Right lobe of liver (tissue), 6 donors: ENCODE results near the gene NLGN1. TPM values are rescaled to one million over a fixed set of nuclear protein-coding genes. Genes with fewer than 3 reads are reported as not detected.

Source experiments
- ATAC-seq, 4 donors: fragments of 200-7000 bp; cut with Tn5 transposase; one replicate each; pipeline ENCODE4 v1.9.1; 2020; ENCODE audit warnings: mild to moderate bottlenecking in 4 of 4, moderate library complexity in 4 of 4
- DNase-seq, 3 donors: peaks; one replicate each; pipeline ENCODE4 v3.0.0-alpha.2; 2020
- H3K27ac ChIP-seq, 3 donors: fragments of 200-600 bp; one replicate each; pipeline ENCODE4 v1.8.0; 2022
- H3K27me3 ChIP-seq, 2 donors: fragments of 200-600 bp; one replicate each; pipeline ENCODE4 v1.8.0; 2022
- H3K36me3 ChIP-seq, 4 donors: fragments of 200-600 bp; sonication (generic) in 1 of 4; one replicate each; pipeline versions ENCODE4 v1.5.1 to v1.8.0; 2017 to 2022; ENCODE audit warnings: control low read depth in 1 of 4
- H3K4me1 ChIP-seq, 4 donors: fragments of 200-600 bp; sonication (generic) in 1 of 4; one replicate each; pipeline versions ENCODE4 v1.5.1 to v1.8.0; 2017 to 2022; ENCODE audit warnings: control low read depth in 1 of 4
- H3K4me3 ChIP-seq, 3 donors: fragments of 200-600 bp; one replicate each; pipeline ENCODE4 v1.8.0; 2022
- H3K9me3 ChIP-seq, 4 donors: fragments of 200-600 bp; sonication (generic) in 1 of 4; one replicate each; pipeline versions ENCODE4 v1.5.1 to v1.8.0; 2017 to 2022; ENCODE audit warnings: control low read depth in 1 of 4
- CTCF ChIP-seq, 4 donors: fragments of 200-600 bp in 3 of 4; fragments of 450-650 bp in 1 of 4; IDR thresholded peaks; one replicate each; pipeline versions ENCODE4 v1.5.1 to v1.8.0; 2016 to 2022; ENCODE audit warnings: antibody characterized with exemption in 4 of 4, mild to moderate bottlenecking in 2 of 4
- POLR2A ChIP-seq: fragments of 450-650 bp; IDR thresholded peaks from one replicate; pipeline ENCODE4 v1.6.1; 2017; ENCODE audit warnings: antibody characterized with exemption, mild to moderate bottlenecking
- WGBS: methylation state at CpG from one replicate; pipeline ENCODE4 v1.1.6; 2018; ENCODE audit warnings: low coverage, low lambda C conversion rate; ENCODE audit not compliant: insufficient coverage; ENCODE audit errors: missing lambda C conversion rate; 5-methylcytosine and 5-hydroxymethylcytosine counted together
- intact Hi-C, 2 donors: fragments of 100-400 bp; cut with DNase I; formaldehyde crosslinking; loops; one replicate each; pipeline versions ENCODE4 v1.11.2 to v1.14.1; 2022
- total RNA-seq, 6 experiments: library from RNA; depleted of rRNA in 2 of 6; stranded (reverse); fragments of >200 nt in 2 of 6; fragmentation: NEBNext Ultra II Directional in 3 of 6; extraction: Animal tissue kit (Norgen Biotek cat#: 25700) in 3 of 6; gene quantifications; one replicate each; pipeline versions ENCODE4 v1.1.0 to v1.2.4, GENCODE V29; 2016 to 2023
- donor health status: DM: no; HTN: yes; CAD: no.
- donor health status: DM: no; HTN: no; CAD: no.
- donor health status: DM: no; HTN: no; CAD: no.
- donor health status: DM: no; HTN: yes; CAD: no.
- donor health status: DM: no; HTN: yes; CAD: no.

The NLGN1 gene
- total RNA-seq, 6 experiments from 2014 or later, result 0.02 to 0.12 TPM; not detected in 4

- no peak for DNase-seq
- Histone ChIP-seq H3K4me3 (no peak overlapping the region), H3K36me3 (no peaks in the 10 kb centered on the region), H3K4me1 (no peaks in the 10 kb centered on the region), H3K27ac (no peak overlapping the region), H3K9me3 (no peaks in the 10 kb centered on the region), H3K27me3 (no peaks in the 10 kb centered on the region)
- TF ChIP-seq CTCF (IDR thresholded peaks at IDR 0.05), result no peak
- no peak for TF ChIP-seq POLR2A
- intact Hi-C loops, result no loop called here
- no peak for ATAC-seq
- WGBS, result 81% methylated on average over 2 of the region's 2 CpGs
These were observed 724.9 kb downstream of the NLGN1 start for GRCh38 chr3:174122411-174122810.

DNA sequence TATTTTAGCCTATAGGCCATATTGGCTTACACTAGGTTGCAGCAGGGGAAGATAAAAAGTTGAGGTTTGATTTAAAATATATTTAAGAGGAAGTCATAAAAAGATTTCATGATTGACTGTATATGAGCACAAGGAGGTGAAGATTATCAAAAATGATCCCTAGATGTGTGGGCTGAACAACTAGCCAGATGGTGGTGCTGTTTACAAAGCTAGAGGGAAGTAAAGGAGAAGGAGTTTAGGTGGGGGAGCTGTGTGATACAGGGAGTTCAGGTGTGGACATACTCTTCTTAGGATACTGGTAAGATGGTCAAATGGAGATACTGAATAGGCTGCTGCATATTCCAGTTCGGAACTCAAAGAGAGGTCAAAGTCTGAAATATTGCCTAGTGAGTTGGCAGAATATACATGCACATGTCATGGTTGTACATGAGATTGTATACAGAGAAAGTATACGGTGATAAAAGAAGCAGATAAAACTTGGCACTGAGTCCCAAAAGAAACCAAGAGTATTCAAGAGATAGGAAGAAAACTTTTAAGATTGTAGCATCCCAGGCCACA lies 727.8 kb downstream of the NLGN1 start:
- 42% methylated on average over 2 of the region's 2 CpGs for WGBS
- ATAC-seq (peak in 2 of 4 donors; percentile 28 to 41), DNase-seq (no peak)
- intact Hi-C loops, result no loop called here
- Histone ChIP-seq H3K36me3 (no peaks in the 10 kb centered on the region), H3K4me1 (no peaks in the 10 kb centered on the region), H3K4me3 (no peak overlapping the region), H3K9me3 (no peaks in the 10 kb centered on the region), H3K27me3 (no peaks in the 10 kb centered on the region), H3K27ac (no peak overlapping the region)
- TF ChIP-seq CTCF (IDR thresholded peaks at IDR 0.05), result peak; percentile 14 to 53 (median 24)
- no peak for TF ChIP-seq POLR2A

DNA sequence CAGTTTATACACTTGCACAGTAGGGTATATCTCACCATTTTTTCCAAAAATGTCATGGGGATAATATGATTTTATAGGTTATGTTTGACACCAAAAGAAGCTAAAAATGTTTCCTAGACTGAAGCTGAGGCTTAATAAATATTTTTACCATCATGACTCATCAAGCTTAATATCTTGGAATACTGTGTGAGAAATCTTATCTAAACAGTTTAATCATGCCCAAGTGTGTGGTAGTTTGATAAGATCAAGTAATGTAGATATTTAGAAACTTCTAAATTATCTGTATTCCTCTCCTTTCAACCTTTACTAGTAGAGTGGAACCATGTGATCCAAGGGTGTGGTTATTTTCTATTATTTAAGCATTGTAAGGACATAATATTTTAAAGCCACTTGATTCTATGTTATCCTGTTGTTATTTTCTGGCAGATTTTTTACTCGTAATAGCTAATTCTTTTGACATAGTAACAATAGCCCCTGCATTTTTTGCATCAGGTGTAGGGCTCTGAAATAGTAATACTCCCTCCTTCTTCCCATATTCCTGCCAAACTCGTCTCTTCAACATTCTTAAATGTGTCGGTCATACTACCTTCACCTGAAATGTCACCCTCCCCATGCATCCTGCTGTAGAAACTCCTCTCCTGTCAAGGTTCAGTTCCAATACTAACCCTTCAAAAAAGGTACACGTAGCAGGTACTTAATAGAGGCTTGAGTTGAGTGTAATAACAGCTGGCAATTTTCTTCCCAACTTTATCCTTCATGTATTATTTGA lies 729.6 kb downstream of the NLGN1 start:
- peaks cover 0 to 8% (median 0%) of the 10 kb centered on the region in 4 donors for H3K4me1 ChIP-seq
- no peaks in the 10 kb centered on the region for H3K9me3 ChIP-seq
- H3K27ac ChIP-seq, result no peak overlapping the region
- intact Hi-C loops, result no loop called here
- no peaks in the 10 kb centered on the region for H3K27me3 ChIP-seq
- no peak overlapping the region for H3K4me3 ChIP-seq
- DNase-seq (no peak), ATAC-seq (no peak)
- no peaks in the 10 kb centered on the region for H3K36me3 ChIP-seq
- TF ChIP-seq POLR2A (no peak), CTCF (IDR thresholded peaks at IDR 0.05) (no peak)
- 70% methylated on average over 4 of the region's 4 CpGs for WGBS

DNA sequence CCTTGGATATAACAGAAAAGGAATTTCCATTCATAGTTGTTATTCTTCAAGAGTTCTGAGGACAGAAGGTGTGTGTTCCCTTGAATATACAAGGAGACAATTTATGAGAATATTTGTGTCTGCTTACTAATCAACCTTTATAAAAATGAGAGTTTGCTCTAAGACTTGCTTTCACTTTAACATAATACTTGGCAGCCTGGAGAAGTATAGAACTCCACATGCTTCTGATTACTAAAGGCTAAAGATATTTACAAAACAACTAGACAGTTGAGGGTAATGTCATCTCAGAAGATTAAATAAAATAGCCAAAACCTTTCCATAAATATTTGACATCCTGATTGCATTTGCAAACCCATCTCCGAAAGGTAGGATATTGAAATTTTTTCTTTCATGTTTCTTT lies 734.5 kb downstream of the NLGN1 start:
- no peak for TF ChIP-seq CTCF (IDR thresholded peaks at IDR 0.05)
- no peak for TF ChIP-seq POLR2A
- 32% methylated on average over 1 of the region's 1 CpG for WGBS
- intact Hi-C loops, result no loop called here
- ATAC-seq, result peak; percentile 34 to 49 (median 42)
- H3K4me3 ChIP-seq, result no peak overlapping the region
- no peak for DNase-seq
- H3K9me3 ChIP-seq, result no peaks in the 10 kb centered on the region
- H3K27me3 ChIP-seq, result no peaks in the 10 kb centered on the region
- peaks cover 0 to 8% (median 0%) of the 10 kb centered on the region in 4 donors for H3K4me1 ChIP-seq
- H3K27ac ChIP-seq, result no peak overlapping the region
- no peaks in the 10 kb centered on the region for H3K36me3 ChIP-seq
